HepG2 (cell line): ENCODE measurements around the gene NPB. TPM values are rescaled to one million over a fixed set of nuclear protein-coding genes. Genes with fewer than 3 reads are reported as not detected.

Experiments used
- AGO2 ChIP-seq: fragments of 200-400 bp; formaldehyde crosslinking; optimal IDR thresholded peaks from 2 replicates; pipeline ENCODE3; 2017; ENCODE audit warnings: mild to moderate bottlenecking, low read depth, low read length, moderate library complexity
- ARNT2 ChIP-seq: sonication (generic); formaldehyde crosslinking; IDR thresholded peaks from 2 replicates; pipeline ENCODE4 v1.8.0; 2022; ENCODE audit warnings: mild to moderate bottlenecking, low read depth, missing genetic modification reagents, moderate library complexity
- ASH2L ChIP-seq: fragments of 300-600, 200-600 bp; sonication (generic); IDR thresholded peaks from 2 replicates; pipeline ENCODE4 v1.7.0; 2017; ENCODE audit warnings: low read depth, mild to moderate bottlenecking, moderate library complexity, mixed read lengths, low read length; ENCODE audit not compliant: insufficient read length
- KDM3A ChIP-seq: IDR thresholded peaks from 2 replicates; pipeline ENCODE4 v1.6.1; 2018; ENCODE audit warnings: low read depth, missing compliant biosample characterization
- KDM6A ChIP-seq: IDR thresholded peaks from 2 replicates; pipeline ENCODE4 v1.6.1; 2016; ENCODE audit warnings: low read depth
- KLF16 ChIP-seq, 2 experiments: sonication (generic) in 1 of 2; formaldehyde crosslinking in 1 of 2; IDR thresholded peaks; 2 replicates each; pipeline versions ENCODE4 v1.6.1 to v1.8.0; 2016 to 2023; ENCODE audit warnings: missing genetic modification reagents in 2 of 2, missing compliant biosample characterization in 1 of 2
- RBFOX2 ChIP-seq: fragments of 200-400 bp; formaldehyde crosslinking; IDR thresholded peaks from 2 replicates; pipeline ENCODE4 v1.6.1; 2017; ENCODE audit warnings: low read depth, mild to moderate bottlenecking, low read length
- RNF2 ChIP-seq: fragments of 450-650 bp; conservative IDR thresholded peaks from 2 replicates; pipeline ENCODE4 v1.6.1; 2016; ENCODE audit warnings: low read depth
- SPEN ChIP-seq: sonication (generic); formaldehyde crosslinking; IDR thresholded peaks from 2 replicates; pipeline ENCODE4 v1.5.1; 2020; ENCODE audit warnings: low read depth, mild to moderate bottlenecking, missing genetic modification reagents
- ZFP36L2 ChIP-seq: sonication (generic); formaldehyde crosslinking; IDR thresholded peaks from 2 replicates; pipeline ENCODE4 v1.4.0; 2020; ENCODE audit warnings: missing genetic modification reagents
- ZNF230 ChIP-seq: sonication (generic); formaldehyde crosslinking; IDR thresholded peaks from 2 replicates; pipeline ENCODE4 v1.4.0; 2020; ENCODE audit warnings: mild to moderate bottlenecking, missing genetic modification reagents
- ZNF317 ChIP-seq: sonication (generic); formaldehyde crosslinking; IDR thresholded peaks from 2 replicates; pipeline ENCODE4 v1.5.0; 2020; ENCODE audit warnings: mild to moderate bottlenecking, missing genetic modification reagents
- ZNF883 ChIP-seq: sonication (generic); formaldehyde crosslinking; IDR thresholded peaks from 2 replicates; pipeline ENCODE4 v1.5.1; 2020; ENCODE audit warnings: mild to moderate bottlenecking, missing genetic modification reagents; ENCODE audit errors: not compliant biosample characterization
- polyA plus RNA-seq, 8 experiments: library from polyadenylated mRNA; depleted of rRNA in 3 of 8; stranded (reverse) in 7 of 8; unstranded in 1 of 8; fragments of >200 nt; fragmentation: Illumina TruSeq in 4 of 8; extraction: Trizol in 4 of 8; gene quantifications; 2 replicates each; pipeline versions ENCODE4 v1.2.1 to v1.2.3, GENCODE V29; 2011 to 2016; ENCODE audit warnings: low read depth in 4 of 8, missing spikeins in 1 of 8, mixed read lengths in 1 of 8; ENCODE audit not compliant: insufficient read depth in 1 of 8
- total RNA-seq, 5 experiments: library from RNA; depleted of rRNA; stranded (reverse); fragments of >200 nt; fragmentation: Illumina TruSeq; extraction: Trizol; gene quantifications; 2 replicates each; pipeline ENCODE4 v1.2.3, GENCODE V29; 2016; ENCODE audit warnings: low read depth in 1 of 5
- TF ChIP-seq, protein P1 (sequence below): sonication (generic); formaldehyde crosslinking; IDR thresholded peaks from 2 replicates; pipeline ENCODE4 v1.5.1; 2020; ENCODE audit warnings: missing genetic modification reagents, mild to moderate bottlenecking, borderline replicate concordance
- TF ChIP-seq, protein P2 (sequence below): sonication (generic); formaldehyde crosslinking; IDR thresholded peaks from 2 replicates; pipeline ENCODE4 v1.5.1; 2020; ENCODE audit warnings: missing genetic modification reagents, mild to moderate bottlenecking, borderline replicate concordance
- TF ChIP-seq, protein P3 (sequence below): sonication (generic); formaldehyde crosslinking; IDR thresholded peaks from 2 replicates; pipeline ENCODE4 v1.4.0; 2020; ENCODE audit warnings: missing genetic modification reagents
- TF ChIP-seq, protein P4 (sequence below): IDR thresholded peaks from 2 replicates; pipeline ENCODE4 v1.6.1; 2016; ENCODE audit warnings: mild to moderate bottlenecking
- TF ChIP-seq, protein P5 (sequence below): sonication (generic); formaldehyde crosslinking; conservative IDR thresholded peaks from 2 replicates; pipeline ENCODE4 v1.4.0; 2020; ENCODE audit warnings: mild to moderate bottlenecking, missing genetic modification reagents, moderate library complexity

NPB gene
- total and polyA plus RNA-seq, 2 of the 13 experiments (the other 11 are each of a cell fraction or from before 2014, with no cell fraction given) = 0.11 to 0.93 TPM

DNA sequence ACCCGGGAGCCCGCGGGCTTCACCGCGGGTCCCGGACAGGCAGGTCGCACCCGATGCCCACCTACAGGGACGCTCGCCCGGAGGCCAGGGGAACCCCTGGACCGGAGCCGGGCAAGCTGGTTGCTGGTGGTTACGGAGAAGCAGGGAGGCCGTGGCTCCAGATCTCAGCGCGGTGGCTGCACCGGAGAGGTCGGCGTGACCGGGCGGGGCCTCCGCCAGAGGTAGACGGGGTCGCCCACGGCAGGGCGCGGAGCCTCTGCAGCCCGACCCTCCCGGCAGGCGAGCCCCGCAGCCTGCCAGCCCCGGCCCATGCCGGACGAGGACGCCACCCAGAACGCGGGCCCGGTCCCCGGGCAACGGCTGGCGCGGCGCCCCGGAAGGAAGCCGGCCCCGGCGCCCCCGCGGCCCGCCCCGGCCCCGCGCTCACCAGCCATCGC, 8.8 kb downstream of the NPB start (continued):
- TF ChIP-seq, protein P1, sequence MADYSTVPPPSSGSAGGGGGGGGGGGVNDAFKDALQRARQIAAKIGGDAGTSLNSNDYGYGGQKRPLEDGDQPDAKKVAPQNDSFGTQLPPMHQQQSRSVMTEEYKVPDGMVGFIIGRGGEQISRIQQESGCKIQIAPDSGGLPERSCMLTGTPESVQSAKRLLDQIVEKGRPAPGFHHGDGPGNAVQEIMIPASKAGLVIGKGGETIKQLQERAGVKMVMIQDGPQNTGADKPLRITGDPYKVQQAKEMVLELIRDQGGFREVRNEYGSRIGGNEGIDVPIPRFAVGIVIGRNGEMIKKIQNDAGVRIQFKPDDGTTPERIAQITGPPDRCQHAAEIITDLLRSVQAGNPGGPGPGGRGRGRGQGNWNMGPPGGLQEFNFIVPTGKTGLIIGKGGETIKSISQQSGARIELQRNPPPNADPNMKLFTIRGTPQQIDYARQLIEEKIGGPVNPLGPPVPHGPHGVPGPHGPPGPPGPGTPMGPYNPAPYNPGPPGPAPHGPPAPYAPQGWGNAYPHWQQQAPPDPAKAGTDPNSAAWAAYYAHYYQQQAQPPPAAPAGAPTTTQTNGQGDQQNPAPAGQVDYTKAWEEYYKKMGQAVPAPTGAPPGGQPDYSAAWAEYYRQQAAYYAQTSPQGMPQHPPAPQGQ = no peak
- TF ChIP-seq, protein P2, sequence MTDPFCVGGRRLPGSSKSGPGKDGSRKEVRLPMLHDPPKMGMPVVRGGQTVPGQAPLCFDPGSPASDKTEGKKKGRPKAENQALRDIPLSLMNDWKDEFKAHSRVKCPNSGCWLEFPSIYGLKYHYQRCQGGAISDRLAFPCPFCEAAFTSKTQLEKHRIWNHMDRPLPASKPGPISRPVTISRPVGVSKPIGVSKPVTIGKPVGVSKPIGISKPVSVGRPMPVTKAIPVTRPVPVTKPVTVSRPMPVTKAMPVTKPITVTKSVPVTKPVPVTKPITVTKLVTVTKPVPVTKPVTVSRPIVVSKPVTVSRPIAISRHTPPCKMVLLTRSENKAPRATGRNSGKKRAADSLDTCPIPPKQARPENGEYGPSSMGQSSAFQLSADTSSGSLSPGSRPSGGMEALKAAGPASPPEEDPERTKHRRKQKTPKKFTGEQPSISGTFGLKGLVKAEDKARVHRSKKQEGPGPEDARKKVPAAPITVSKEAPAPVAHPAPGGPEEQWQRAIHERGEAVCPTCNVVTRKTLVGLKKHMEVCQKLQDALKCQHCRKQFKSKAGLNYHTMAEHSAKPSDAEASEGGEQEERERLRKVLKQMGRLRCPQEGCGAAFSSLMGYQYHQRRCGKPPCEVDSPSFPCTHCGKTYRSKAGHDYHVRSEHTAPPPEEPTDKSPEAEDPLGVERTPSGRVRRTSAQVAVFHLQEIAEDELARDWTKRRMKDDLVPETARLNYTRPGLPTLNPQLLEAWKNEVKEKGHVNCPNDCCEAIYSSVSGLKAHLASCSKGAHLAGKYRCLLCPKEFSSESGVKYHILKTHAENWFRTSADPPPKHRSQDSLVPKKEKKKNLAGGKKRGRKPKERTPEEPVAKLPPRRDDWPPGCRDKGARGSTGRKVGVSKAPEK = 0 out of 2 replicates have a peak, but pooled peaks have one; percentile 6
- TF ChIP-seq ZNF230 (CRISPR knock-in tag) (0 out of 2 replicates have a peak, but pooled peaks have one; percentile 4), RBFOX2 (peak; percentile 87), ARNT2 (CRISPR knock-in tag) (peak; percentile 18; the same call in 1 of the 2 replicates), ZNF883 (peak; percentile 49), SPEN (CRISPR knock-in tag) (peak; percentile 34; the same call in 1 of the 2 replicates), RNF2 (0 out of 2 replicates have a peak, but pooled peaks have one; percentile 1), KLF16 (CRISPR knock-in tag; IDR thresholded peaks at IDR 0.05) (peak in 1 of 2 experiments; percentile 2; a peak in 1 of 4 replicates), KDM6A (no peak), ZNF317 (CRISPR knock-in tag) (peak; percentile 41; the same call in 1 of the 2 replicates), KDM3A (CRISPR knock-in tag) (0 out of 2 replicates have a peak, but pooled peaks have one; percentile 7), AGO2 (peak; percentile 94), ASH2L (peak; percentile 14), ZFP36L2 (CRISPR knock-in tag) (0 out of 2 replicates have a peak, but pooled peaks have one; percentile 5)
- TF ChIP-seq, protein P3, sequence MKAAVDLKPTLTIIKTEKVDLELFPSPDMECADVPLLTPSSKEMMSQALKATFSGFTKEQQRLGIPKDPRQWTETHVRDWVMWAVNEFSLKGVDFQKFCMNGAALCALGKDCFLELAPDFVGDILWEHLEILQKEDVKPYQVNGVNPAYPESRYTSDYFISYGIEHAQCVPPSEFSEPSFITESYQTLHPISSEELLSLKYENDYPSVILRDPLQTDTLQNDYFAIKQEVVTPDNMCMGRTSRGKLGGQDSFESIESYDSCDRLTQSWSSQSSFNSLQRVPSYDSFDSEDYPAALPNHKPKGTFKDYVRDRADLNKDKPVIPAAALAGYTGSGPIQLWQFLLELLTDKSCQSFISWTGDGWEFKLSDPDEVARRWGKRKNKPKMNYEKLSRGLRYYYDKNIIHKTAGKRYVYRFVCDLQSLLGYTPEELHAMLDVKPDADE (CRISPR knock-in tag) = 0 out of 2 replicates have a peak, but pooled peaks have one; percentile 70
- TF ChIP-seq, protein P4, sequence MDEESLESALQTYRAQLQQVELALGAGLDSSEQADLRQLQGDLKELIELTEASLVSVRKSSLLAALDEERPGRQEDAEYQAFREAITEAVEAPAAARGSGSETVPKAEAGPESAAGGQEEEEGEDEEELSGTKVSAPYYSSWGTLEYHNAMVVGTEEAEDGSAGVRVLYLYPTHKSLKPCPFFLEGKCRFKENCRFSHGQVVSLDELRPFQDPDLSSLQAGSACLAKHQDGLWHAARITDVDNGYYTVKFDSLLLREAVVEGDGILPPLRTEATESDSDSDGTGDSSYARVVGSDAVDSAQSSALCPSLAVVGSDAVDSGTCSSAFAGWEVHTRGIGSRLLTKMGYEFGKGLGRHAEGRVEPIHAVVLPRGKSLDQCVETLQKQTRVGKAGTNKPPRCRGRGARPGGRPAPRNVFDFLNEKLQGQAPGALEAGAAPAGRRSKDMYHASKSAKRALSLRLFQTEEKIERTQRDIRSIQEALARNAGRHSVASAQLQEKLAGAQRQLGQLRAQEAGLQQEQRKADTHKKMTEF (CRISPR knock-in tag) = peak; percentile 7; the same call in 1 of the 2 replicates
- TF ChIP-seq, protein P5, sequence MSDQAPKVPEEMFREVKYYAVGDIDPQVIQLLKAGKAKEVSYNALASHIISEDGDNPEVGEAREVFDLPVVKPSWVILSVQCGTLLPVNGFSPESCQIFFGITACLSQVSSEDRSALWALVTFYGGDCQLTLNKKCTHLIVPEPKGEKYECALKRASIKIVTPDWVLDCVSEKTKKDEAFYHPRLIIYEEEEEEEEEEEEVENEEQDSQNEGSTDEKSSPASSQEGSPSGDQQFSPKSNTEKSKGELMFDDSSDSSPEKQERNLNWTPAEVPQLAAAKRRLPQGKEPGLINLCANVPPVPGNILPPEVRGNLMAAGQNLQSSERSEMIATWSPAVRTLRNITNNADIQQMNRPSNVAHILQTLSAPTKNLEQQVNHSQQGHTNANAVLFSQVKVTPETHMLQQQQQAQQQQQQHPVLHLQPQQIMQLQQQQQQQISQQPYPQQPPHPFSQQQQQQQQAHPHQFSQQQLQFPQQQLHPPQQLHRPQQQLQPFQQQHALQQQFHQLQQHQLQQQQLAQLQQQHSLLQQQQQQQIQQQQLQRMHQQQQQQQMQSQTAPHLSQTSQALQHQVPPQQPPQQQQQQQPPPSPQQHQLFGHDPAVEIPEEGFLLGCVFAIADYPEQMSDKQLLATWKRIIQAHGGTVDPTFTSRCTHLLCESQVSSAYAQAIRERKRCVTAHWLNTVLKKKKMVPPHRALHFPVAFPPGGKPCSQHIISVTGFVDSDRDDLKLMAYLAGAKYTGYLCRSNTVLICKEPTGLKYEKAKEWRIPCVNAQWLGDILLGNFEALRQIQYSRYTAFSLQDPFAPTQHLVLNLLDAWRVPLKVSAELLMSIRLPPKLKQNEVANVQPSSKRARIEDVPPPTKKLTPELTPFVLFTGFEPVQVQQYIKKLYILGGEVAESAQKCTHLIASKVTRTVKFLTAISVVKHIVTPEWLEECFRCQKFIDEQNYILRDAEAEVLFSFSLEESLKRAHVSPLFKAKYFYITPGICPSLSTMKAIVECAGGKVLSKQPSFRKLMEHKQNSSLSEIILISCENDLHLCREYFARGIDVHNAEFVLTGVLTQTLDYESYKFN = no peak
